ENCODE measurements around the gene TPM3. TPM values are rescaled to one million over a fixed set of nuclear protein-coding genes. Genes with fewer than 3 reads are reported as not detected.

Gene TPM3
- polyA plus RNA-seq, 4 donors, result 249 to 292 (median 288) TPM

GRCh38 chr1:154117642-154118041 is 74.3 kb downstream of the TPM3 start:
- DNase-seq (ENCODE audit: low read depth in 4 of 4, low spot score in 2 of 4), result no peak

GRCh38 chr1:154115180-154115579 is 76.7 kb downstream of the TPM3 start:
- DNase-seq (ENCODE audit: low read depth in 4 of 4, low spot score in 2 of 4), result no peak

Other genes with a start within 250 kb of the TPM3 start
- 10 to 100 TPM; 21.9 to 59.4 (median 41.3) TPM for gene DENND4B, start 245.4 kb downstream of the TPM3 start, polyA plus RNA-seq (ENCODE audit: insufficient read length in 4 of 4)
- 10 to 100 TPM; 29.1 to 68.2 (median 47.7) TPM for gene CRTC2, start 233.5 kb downstream of the TPM3 start, polyA plus RNA-seq (ENCODE audit: insufficient read length in 4 of 4)
- 10 to 100 TPM; 78.0 to 88.9 (median 86.7) TPM for gene SLC39A1, start 228.6 kb downstream of the TPM3 start, polyA plus RNA-seq (ENCODE audit: insufficient read length in 4 of 4)
- 10 to 100 TPM; 32.8 to 43.9 (median 38.8) TPM for gene CREB3L4, start 224.2 kb downstream of the TPM3 start, polyA plus RNA-seq (ENCODE audit: insufficient read length in 4 of 4)
- gene JTB, start 214.4 kb downstream of the TPM3 start, polyA plus RNA-seq (ENCODE audit: insufficient read length in 4 of 4), result 100 to 1,000 TPM in 3 of 4 donors, 10 to 100 TPM in 1; 97.2 to 126 (median 107) TPM
- 100 to 1,000 TPM; 154 to 187 (median 168) TPM for gene RAB13, start 205.8 kb downstream of the TPM3 start, polyA plus RNA-seq (ENCODE audit: insufficient read length in 4 of 4)
- gene RPS27, start 201.3 kb downstream of the TPM3 start, polyA plus RNA-seq (ENCODE audit: insufficient read length in 4 of 4), result 1,000 to 10,000 TPM; 2,624 to 3,625 (median 3,072) TPM
- under 1 TPM; 0.10 to 0.22 (median 0.13) TPM for gene NUP210L, start 37.0 kb downstream of the TPM3 start, polyA plus RNA-seq (ENCODE audit: insufficient read length in 4 of 4)
- gene CFAP141, start 14.2 kb upstream of the TPM3 start, polyA plus RNA-seq (ENCODE audit: insufficient read length in 4 of 4), result not detected
- gene UBAP2L, start 28.9 kb upstream of the TPM3 start, polyA plus RNA-seq (ENCODE audit: insufficient read length in 4 of 4), result 100 to 1,000 TPM; 143 to 206 (median 185) TPM
- gene HAX1, start 80.5 kb upstream of the TPM3 start, polyA plus RNA-seq (ENCODE audit: insufficient read length in 4 of 4), result 10 to 100 TPM; 76.9 to 85.2 (median 83.0) TPM
- gene AQP10, start 129.0 kb upstream of the TPM3 start, polyA plus RNA-seq (ENCODE audit: insufficient read length in 4 of 4), result under 1 TPM in 2 of 4 donors, not detected in 2; 0.16 to 0.22 TPM
- gene ATP8B2, start 133.4 kb upstream of the TPM3 start, polyA plus RNA-seq (ENCODE audit: insufficient read length in 4 of 4), result 10 to 100 TPM; 24.3 to 32.3 (median 28.0) TPM
- 1 to 10 TPM; 5.4 to 7.7 (median 6.0) TPM for gene IL6R, start 213.2 kb upstream of the TPM3 start, polyA plus RNA-seq (ENCODE audit: insufficient read length in 4 of 4)